NCI-H460 (cell line): ENCODE results near the gene PSMD1. TPM values are rescaled to one million over a fixed set of nuclear protein-coding genes. Genes with fewer than 3 reads are reported as not detected.
A peak's percentile ranks its signal among the peaks of the same experiment; 100 is the strongest.

Experiments
- DNase-seq: peaks from one replicate; pipeline ENCODE4 v3.0.0-alpha.2; 2016; ENCODE audit warnings: low read depth; ENCODE audit errors: extremely low read depth
- total RNA-seq: library from RNA; depleted of rRNA; stranded (reverse); fragments of >200 nt; shearing (Covaris generic); gene quantifications from 2 replicates; pipeline ENCODE4 v1.2.3, GENCODE V29; 2014

Gene PSMD1
- total RNA-seq, 1 experiment from 2014 or later: 92.7 TPM

- DNase-seq: peak; percentile 64
Observed at GRCh38 chr2:231104115-231104713, 47.5 kb downstream of the PSMD1 start.

GRCh38 chr2:231110551-231110950 is 53.9 kb downstream of the PSMD1 start:
- DNase-seq: no peak

GRCh38 chr2:231111987-231112386 is 55.3 kb downstream of the PSMD1 start:
- no peak for DNase-seq

- no peak for DNase-seq
Observed at GRCh38 chr2:231113489-231113888, 56.8 kb downstream of the PSMD1 start.

GRCh38 chr2:231115651-231116050 is 59.0 kb downstream of the PSMD1 start:
- DNase-seq: no peak

GRCh38 chr2:231117148-231117547 is 60.5 kb downstream of the PSMD1 start:
- DNase-seq: no peak

- DNase-seq: no peak
Observed at GRCh38 chr2:231117922-231118613, 61.4 kb downstream of the PSMD1 start.

- DNase-seq: no peak
Observed at GRCh38 chr2:231118614-231118942, 61.9 kb downstream of the PSMD1 start.

- DNase-seq: no peak
Observed at GRCh38 chr2:231123362-231123898, 66.8 kb downstream of the PSMD1 start.

- no peak for DNase-seq
Observed at GRCh38 chr2:231124838-231125568, 68.3 kb downstream of the PSMD1 start, which contains the start of gene HTR2B. TSS of gene HTR2B (minus strand) at chr2:231125042. CDS start at chr2:231123764, 1,278 bp downstream.

- DNase-seq: no peak
Observed at GRCh38 chr2:231126123-231126522, 69.5 kb downstream of the PSMD1 start.

GRCh38 chr2:231127480-231127879 is 70.8 kb downstream of the PSMD1 start:
- no peak for DNase-seq

- no peak for DNase-seq
Observed at GRCh38 chr2:231127936-231128335, 71.3 kb downstream of the PSMD1 start.

- no peak for DNase-seq
Observed at GRCh38 chr2:231128541-231128940, 71.9 kb downstream of the PSMD1 start.

GRCh38 chr2:231129216-231129615 is 72.5 kb downstream of the PSMD1 start:
- no peak for DNase-seq

GRCh38 chr2:231130336-231131056 is 73.8 kb downstream of the PSMD1 start:
- no peak for DNase-seq

- no peak for DNase-seq
Observed at GRCh38 chr2:231132129-231132528, 75.5 kb downstream of the PSMD1 start.

- DNase-seq: no peak
Observed at GRCh38 chr2:231133365-231134099, 76.9 kb downstream of the PSMD1 start.

- no peak for DNase-seq
Observed at GRCh38 chr2:231134910-231135655, 78.4 kb downstream of the PSMD1 start.

GRCh38 chr2:231138699-231139098 is 82.0 kb downstream of the PSMD1 start:
- no peak for DNase-seq
